Breast epithelium (tissue), 3 donors: ENCODE data around the gene NPIPB9.
"Not testable (repeated sequence)": the region's sequence is repeated elsewhere in the genome, so short reads cannot be mapped to it uniquely, and the experiment has no call there.

ENCODE experiments used
- POLR2A ChIP-seq: fragments of 450-650 bp; IDR thresholded peaks from one replicate; pipeline ENCODE4 v1.6.1; 2016; ENCODE audit warnings: antibody characterized with exemption, mild to moderate bottlenecking, moderate library complexity
- POLR2AphosphoS5 ChIP-seq, 3 donors: sonication (generic); formaldehyde crosslinking; IDR thresholded peaks; one replicate each; pipeline ENCODE4 v1.6.1; 2017; ENCODE audit warnings: antibody characterized with exemption in 3 of 3
- TF ChIP-seq, protein P1 (sequence below), 3 donors: fragments of 450-650 bp; IDR thresholded peaks; one replicate each; pipeline ENCODE4 v1.5.1; 2016 to 2017; ENCODE audit warnings: antibody characterized with exemption in 3 of 3, mild to moderate bottlenecking in 3 of 3, moderate library complexity in 3 of 3

DNA sequence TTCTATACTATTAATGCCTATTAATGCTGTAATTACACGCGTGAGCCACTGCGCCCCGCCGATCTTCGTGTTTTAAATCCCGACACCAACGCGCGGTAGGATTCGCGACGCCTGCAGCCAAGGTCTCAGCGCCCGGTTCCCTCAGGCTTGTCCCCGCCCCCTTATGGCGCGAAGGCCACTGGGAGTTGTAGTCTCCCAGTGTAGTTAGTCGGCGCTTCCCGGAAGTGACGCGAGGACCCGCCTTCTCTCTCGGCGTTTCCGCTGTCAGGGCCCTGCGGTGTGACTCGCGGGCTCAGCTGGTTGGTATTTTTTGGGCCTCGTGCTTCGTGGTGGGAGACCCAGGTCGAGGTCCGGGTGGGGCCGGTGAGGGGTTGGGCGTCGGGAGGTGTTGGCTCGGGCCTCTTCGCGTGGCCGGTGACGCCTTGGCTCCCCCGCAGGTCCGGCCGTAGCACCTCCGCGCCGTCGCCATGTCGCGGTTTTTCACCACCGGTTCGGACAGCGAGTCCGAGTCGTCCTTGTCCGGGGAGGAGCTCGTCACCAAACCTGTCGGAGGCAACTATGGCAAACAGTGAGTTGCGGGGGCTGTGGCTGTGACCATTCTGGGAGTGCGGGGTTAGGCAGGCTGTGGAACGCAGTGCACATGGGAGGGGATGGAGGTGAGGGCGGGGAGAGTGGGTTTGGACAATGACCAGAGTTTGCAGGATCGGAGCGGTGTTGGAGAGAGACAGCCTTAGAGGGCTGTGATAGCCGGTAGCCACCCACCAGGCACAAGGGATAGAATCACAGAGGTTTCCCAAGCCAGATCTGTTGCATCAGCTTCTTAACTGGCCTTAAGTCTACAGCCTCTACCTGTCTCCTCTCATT is 40.1 kb upstream of the NPIPB9 start, which contains the start of gene EIF3C:
- TF ChIP-seq, protein P1, sequence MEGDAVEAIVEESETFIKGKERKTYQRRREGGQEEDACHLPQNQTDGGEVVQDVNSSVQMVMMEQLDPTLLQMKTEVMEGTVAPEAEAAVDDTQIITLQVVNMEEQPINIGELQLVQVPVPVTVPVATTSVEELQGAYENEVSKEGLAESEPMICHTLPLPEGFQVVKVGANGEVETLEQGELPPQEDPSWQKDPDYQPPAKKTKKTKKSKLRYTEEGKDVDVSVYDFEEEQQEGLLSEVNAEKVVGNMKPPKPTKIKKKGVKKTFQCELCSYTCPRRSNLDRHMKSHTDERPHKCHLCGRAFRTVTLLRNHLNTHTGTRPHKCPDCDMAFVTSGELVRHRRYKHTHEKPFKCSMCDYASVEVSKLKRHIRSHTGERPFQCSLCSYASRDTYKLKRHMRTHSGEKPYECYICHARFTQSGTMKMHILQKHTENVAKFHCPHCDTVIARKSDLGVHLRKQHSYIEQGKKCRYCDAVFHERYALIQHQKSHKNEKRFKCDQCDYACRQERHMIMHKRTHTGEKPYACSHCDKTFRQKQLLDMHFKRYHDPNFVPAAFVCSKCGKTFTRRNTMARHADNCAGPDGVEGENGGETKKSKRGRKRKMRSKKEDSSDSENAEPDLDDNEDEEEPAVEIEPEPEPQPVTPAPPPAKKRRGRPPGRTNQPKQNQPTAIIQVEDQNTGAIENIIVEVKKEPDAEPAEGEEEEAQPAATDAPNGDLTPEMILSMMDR (IDR thresholded peaks at IDR 0.05), result not testable (repeated sequence)
- not testable (repeated sequence) for TF ChIP-seq POLR2A; POLR2AphosphoS5 (IDR thresholded peaks at IDR 0.05)
